A549 treated with Mapracorat at 1 μM for 4 hours (cell line): ENCODE data around the gene C11orf86. TPM values are rescaled to one million over a fixed set of nuclear protein-coding genes. Genes with fewer than 3 reads are reported as not detected.

Experiments
- total RNA-seq: library from RNA; stranded (reverse); fragments of 200-300 nt; extraction: Qiagen RNA extraction; gene quantifications from 5 replicates; pipeline ENCODE4 v1.2.3, GENCODE V29; 2022

The C11orf86 gene
- total RNA-seq = 44.1 to 80.8 TPM (median 70.7 TPM) in 5 replicates

GRCh38 chr11:66974724-66975404 lies at the start of gene C11orf86:
C11orf86 (plus strand) TSS chr11:66975304; CDS start chr11:66975363, 59 bp downstream.

GRCh38 chr11:66958232-66958955 lies 16.7 kb upstream of the C11orf86 start, which contains the start of gene PC:
PC (minus strand) TSS chr11:66958383; CDS start chr11:66872159, 86,224 bp downstream.

GRCh38 chr11:67022961-67023956 lies 48.2 kb downstream of the C11orf86 start, which contains the start of gene SYT12:
SYT12 (plus strand) TSS chr11:67023134; CDS start chr11:67030145, 7,011 bp downstream.

Other genes with a start within 250 kb of the C11orf86 start
- gene SPTBN2, start 246.1 kb upstream of the C11orf86 start, total RNA-seq = 8.7 to 10.7 TPM (median 9.7 TPM) in 5 replicates
- 40.2 to 55.7 TPM (median 52.3 TPM) in 5 replicates for gene RCE1, start 131.9 kb upstream of the C11orf86 start, total RNA-seq
- 68.1 to 127 TPM (median 112 TPM) in 5 replicates for gene LRFN4, start 118.2 kb upstream of the C11orf86 start, total RNA-seq
- gene PC, start 16.9 kb upstream of the C11orf86 start, total RNA-seq = 31.0 to 40.8 TPM (median 38.5 TPM) in 5 replicates
- gene SYT12, start 47.8 kb downstream of the C11orf86 start, total RNA-seq = 12.6 to 22.3 TPM (median 19.9 TPM) in 5 replicates
- 32.6 to 53.3 TPM (median 47.9 TPM) in 5 replicates for gene RHOD, start 81.5 kb downstream of the C11orf86 start, total RNA-seq
- 40.0 to 47.1 TPM (median 45.1 TPM) in 5 replicates for gene KDM2A, start 144.0 kb downstream of the C11orf86 start, total RNA-seq